Measurements from ENCODE around the gene SHCBP1.
A peak's percentile ranks its signal among the peaks of the same experiment; 100 is the strongest.
"Not testable (repeated sequence)": the region's sequence is repeated elsewhere in the genome, so short reads cannot be mapped to it uniquely, and the experiment has no call there.

The SHCBP1 gene

GRCh38 chr16:46621006-46621933 lies at the start of gene SHCBP1:
TSS of gene SHCBP1 (minus strand) at chr16:46621379. CDS start at chr16:46621359, 20 bp downstream.
- DNase-seq: peak; percentile 94

DNA sequence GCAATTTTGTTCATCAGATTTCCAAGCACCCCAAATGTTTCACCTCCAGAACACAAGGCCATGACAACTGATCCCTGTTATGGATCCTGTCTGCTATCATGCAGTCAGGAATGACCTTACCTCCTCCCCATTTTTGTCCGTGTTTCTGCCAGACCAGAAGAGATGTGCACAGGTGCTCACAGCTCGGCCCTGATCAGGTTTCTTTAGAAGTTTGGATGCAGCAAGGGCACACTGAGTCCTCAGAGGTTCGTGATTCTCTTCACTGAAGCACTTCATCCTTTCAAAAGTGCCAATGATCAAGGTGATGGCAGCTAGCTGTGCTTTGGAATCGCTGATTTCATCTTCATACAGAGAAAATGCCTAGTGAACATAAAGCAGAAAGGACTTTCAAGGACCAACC lies 40.9 kb upstream of the SHCBP1 start:
- no peak for DNase-seq

- DNase-seq: no peak
Observed at GRCh38 chr16:46658925-46659324, 37.7 kb upstream of the SHCBP1 start.

DNA sequence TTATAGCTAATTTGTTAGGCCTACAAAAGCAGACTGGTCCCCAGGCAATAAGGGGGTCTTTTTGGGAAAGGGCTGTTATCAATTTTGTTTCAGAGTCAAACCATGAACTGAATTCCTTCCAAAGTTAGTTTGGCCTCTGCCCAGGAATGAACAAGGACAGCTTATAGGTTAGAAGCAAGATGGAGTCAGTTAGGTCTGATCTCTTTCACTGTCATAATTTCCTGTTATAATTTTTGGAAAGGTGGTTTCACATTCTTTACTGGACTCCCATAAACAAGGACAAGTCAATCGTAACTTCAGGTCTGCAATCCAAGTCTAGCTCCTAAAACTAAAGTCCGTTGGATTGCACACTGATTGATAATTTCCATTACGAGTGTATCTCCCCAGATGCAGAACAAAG lies 30.1 kb upstream of the SHCBP1 start:
- no peak for DNase-seq

- DNase-seq: no peak
Observed at GRCh38 chr16:46650254-46650623, 29.1 kb upstream of the SHCBP1 start.

- DNase-seq: no peak
Observed at GRCh38 chr16:46649588-46650253, 28.5 kb upstream of the SHCBP1 start.

DNA sequence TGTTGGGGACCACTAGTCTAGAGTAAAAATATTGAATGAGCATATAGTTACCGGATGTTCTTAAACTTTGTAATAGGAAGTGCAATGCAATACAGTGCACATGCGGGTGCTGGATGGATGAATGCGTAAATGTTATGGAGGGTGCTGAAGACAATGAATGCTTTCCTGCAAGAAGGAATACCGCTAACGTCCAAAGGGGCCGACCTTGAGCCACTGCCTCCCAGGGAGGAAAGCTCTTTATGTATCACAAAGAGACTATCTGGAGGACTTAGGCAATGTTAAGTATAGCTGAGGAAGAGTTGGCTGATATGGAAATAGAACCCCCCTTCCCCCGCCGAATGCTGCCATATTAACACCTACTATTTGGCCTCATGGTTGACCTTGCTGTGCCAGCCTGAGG lies 27.5 kb upstream of the SHCBP1 start:
- no peak for DNase-seq

GRCh38 chr16:46638947-46639925 lies 18.1 kb upstream of the SHCBP1 start:
- no peak for DNase-seq

- DNase-seq: no peak
Observed at GRCh38 chr16:46632778-46633733, 11.9 kb upstream of the SHCBP1 start.

GRCh38 chr16:46629331-46630219 lies 8.4 kb upstream of the SHCBP1 start:
- peak; percentile 23 for DNase-seq

DNA sequence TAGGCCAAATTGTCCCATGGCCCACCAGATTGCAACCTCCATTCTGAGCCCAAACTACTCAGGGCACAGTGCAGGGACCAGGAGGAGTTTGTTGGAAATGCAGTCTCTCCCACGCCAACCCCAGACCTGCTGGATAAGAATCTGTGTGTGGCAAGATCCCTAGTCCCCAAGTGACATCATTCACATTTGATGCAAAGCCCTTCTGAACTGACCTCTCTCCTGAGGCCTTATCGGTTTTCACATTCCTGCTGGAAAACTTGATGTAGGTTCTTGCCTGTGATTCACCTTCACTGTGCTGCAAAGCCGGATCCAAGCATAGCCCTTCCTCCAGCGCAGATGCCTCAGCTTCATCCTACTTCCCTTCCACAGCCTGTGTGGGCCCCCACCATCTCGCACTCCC lies 6.6 kb upstream of the SHCBP1 start:
- DNase-seq: no peak

DNA sequence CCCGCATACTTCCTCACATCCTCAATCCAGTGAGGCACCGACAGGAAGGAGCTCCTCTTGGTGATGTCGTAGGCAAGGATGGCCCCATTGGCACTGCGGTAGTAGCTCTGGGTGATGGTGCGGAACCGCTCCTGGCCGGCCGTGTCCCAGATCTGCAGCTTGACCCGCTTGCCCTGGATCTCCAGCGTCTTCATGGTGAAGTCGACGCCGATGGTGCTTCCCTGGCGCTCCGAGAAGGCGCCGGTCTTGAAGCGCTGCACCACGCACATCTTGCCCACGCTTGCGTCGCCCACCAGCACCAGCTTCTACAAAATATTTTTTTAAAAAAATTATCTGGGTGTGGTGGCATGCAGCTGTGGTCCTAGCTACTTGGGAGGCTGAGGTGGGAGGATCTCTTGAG lies 5.5 kb upstream of the SHCBP1 start:
- not testable (repeated sequence) for DNase-seq

DNA sequence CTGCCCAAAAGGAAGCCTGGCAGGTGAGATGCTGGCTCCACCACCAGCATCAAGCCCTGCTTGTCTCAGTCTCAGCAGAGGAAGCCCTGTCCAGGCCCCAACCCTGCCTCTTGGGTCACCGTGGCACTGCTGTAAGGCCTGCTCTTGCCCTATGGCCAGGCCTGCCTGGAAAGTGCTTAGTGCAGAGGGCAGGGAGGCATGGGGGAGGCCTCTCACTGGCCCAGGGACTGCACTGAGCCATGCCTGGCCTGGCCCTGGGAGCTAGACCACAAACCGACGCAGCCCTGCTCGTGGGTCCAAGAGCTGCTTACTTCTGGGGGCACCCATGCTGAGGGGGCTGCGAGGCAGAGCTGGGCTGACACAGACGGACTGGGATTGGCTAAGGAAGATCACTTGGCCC lies 3.7 kb upstream of the SHCBP1 start:
- DNase-seq: not testable (repeated sequence)

- DNase-seq: not testable (repeated sequence)
Observed at GRCh38 chr16:46623707-46624106, 2.5 kb upstream of the SHCBP1 start.

DNA sequence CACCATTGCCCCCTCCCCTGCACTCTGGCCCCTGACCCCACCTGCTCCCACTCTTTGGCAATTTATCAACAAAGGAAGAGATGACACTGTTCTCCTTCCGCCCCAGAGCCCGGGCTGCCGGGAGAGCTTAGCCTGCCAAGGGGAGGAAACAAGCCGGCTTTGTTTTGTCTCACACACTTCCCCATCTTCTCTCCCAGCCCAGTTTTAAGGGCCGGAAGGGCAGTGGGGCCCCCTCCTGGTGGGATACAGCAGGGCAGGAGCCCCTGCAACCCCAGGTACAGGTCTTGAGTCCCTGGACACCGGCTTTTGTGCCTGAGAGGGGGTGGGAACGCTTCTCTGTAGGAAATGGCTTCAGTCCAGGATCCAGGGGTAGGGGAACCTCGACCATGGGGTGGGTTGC lies 2.1 kb upstream of the SHCBP1 start:
- not testable (repeated sequence) for DNase-seq

DNA sequence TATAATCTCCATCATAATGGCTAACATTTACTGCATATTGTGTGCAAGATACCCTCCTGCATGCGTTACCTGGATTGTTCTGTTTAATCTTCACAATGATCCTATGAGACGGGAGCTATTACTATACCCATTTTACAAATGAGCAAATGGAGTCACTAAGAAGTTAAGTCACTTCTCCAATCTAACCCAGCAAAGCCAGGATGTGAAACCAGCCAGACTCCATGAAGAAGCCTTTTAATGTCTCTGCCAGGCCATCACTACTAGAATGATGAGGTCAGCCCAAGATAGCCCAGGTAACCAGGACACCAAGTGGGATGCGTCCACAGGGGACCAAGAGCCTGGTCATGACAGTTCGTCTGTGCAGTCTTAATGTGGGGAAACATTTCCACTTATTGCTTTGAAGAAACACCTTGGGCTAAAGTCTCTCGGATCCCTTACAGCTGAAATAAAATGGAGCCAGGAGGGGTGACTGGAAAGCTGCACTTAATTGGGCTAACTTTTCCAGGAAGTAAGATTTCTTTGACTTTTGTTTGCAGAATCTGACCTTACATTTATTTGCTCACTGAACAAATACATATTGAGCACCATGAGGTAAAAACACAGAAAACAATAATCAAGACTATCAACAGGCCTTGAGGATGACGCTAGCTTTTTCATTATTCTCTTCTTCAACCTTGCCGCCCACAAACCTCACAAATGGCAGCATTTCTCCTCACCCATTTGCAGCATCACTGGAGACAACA lies 926 bp upstream of the SHCBP1 start:
- DNase-seq: no peak

- no peak for DNase-seq
Observed at GRCh38 chr16:46620266-46621005, 743 bp downstream of the SHCBP1 start.

DNA sequence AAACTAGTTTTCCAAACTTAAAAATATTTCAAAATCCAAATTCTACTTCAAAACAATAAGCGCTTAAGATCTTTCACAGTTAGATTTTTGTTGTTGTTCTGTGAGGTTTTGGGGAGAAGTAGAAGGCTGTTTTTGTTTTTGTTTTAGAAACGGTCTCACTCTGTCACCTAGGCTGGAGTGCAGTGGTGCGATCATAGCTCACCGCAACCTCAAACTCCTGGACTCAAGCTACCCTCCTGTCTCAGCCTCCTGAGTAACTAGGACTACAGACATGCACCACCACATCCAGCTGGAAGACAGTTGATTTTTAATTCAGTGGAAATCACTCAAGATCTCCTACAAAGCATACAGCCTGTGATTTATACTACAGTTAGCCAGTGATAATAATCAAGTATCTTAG lies 2.7 kb downstream of the SHCBP1 start:
- no peak for DNase-seq

DNA sequence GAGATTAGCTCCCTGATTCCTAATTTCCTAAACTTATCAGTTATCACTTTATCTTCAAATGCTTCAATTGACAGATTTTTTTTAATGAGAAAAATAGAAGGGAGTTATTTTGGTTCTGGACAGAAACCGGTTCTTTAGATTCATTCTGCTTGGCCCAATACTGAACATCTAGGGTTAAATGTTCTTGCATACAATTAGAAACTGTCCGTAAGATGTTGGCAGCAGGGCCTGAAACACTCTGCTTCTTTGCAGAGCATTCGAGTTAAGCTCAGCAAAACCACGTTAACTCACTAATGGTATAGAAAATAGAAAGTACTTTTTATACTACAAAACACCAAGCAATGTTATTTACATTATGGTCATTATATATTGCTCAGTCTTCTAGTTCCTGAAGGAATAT lies 7.2 kb downstream of the SHCBP1 start:
- DNase-seq: no peak
